Measurements from ENCODE around the gene KRTAP2-1. TPM values are rescaled to one million over a fixed set of nuclear protein-coding genes. Genes with fewer than 3 reads are reported as not detected.
A peak's percentile ranks its signal among the peaks of the same experiment; 100 is the strongest.
"Not testable (repeated sequence)": the region's sequence is repeated elsewhere in the genome, so short reads cannot be mapped to it uniquely, and the experiment has no call there.

Gene KRTAP2-1, protein sequence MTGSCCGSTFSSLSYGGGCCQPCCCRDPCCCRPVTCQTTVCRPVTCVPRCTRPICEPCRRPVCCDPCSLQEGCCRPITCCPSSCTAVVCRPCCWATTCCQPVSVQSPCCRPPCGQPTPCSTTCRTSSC
- under 1 TPM in 1 of 6 experiments, not detected in 5; 0.38 TPM for total RNA-seq (2021; fragmentation: NEBNext Ultra II Directional; extraction: Animal tissue kit (Norgen Biotek cat#: 25700))
- long read RNA-seq, result 0 reads

GRCh38 chr17:41046735-41047465 lies at the start of gene KRTAP2-1:
TSS of gene KRTAP2-1 (minus strand) at chr17:41047316. CDS start at chr17:41047267, 49 bp downstream.
- not testable (repeated sequence) for DNase-seq; H3K27me3 Mint-ChIP-seq (ENCODE audit: insufficient read depth); H3K4me3 Mint-ChIP-seq
- Mint-ChIP-seq H3K36me3 (ENCODE audit: low read depth) (peaks cover 24% of the 10 kb centered on the region), H3K27ac (peak within 1 kb of the TSS; percentile 93), H3K9me3 (peaks cover 14% of the 10 kb centered on the region), H3K4me1 (ENCODE audit: low read depth) (peaks cover 64% of the 10 kb centered on the region)

- TF ChIP-seq, protein P1, sequence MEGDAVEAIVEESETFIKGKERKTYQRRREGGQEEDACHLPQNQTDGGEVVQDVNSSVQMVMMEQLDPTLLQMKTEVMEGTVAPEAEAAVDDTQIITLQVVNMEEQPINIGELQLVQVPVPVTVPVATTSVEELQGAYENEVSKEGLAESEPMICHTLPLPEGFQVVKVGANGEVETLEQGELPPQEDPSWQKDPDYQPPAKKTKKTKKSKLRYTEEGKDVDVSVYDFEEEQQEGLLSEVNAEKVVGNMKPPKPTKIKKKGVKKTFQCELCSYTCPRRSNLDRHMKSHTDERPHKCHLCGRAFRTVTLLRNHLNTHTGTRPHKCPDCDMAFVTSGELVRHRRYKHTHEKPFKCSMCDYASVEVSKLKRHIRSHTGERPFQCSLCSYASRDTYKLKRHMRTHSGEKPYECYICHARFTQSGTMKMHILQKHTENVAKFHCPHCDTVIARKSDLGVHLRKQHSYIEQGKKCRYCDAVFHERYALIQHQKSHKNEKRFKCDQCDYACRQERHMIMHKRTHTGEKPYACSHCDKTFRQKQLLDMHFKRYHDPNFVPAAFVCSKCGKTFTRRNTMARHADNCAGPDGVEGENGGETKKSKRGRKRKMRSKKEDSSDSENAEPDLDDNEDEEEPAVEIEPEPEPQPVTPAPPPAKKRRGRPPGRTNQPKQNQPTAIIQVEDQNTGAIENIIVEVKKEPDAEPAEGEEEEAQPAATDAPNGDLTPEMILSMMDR (IDR thresholded peaks at IDR 0.05), result no peak
- peaks cover 7% of the 10 kb centered on the region; the same call in 1 of the 2 replicates for H3K36me3 Mint-ChIP-seq (ENCODE audit: low read depth)
- H3K27ac Mint-ChIP-seq, result no peak overlapping the region
- H3K27me3 Mint-ChIP-seq (ENCODE audit: insufficient read depth), result no peaks in the 10 kb centered on the region
- H3K4me3 Mint-ChIP-seq, result no peak overlapping the region
- H3K4me1 Mint-ChIP-seq (ENCODE audit: low read depth), result peaks cover 61% of the 10 kb centered on the region
- DNase-seq, result no peak
- H3K9me3 Mint-ChIP-seq, result peaks cover 8% of the 10 kb centered on the region
These were observed 48.9 kb upstream of the KRTAP2-1 start for GRCh38 chr17:41096055-41096454.

DNA sequence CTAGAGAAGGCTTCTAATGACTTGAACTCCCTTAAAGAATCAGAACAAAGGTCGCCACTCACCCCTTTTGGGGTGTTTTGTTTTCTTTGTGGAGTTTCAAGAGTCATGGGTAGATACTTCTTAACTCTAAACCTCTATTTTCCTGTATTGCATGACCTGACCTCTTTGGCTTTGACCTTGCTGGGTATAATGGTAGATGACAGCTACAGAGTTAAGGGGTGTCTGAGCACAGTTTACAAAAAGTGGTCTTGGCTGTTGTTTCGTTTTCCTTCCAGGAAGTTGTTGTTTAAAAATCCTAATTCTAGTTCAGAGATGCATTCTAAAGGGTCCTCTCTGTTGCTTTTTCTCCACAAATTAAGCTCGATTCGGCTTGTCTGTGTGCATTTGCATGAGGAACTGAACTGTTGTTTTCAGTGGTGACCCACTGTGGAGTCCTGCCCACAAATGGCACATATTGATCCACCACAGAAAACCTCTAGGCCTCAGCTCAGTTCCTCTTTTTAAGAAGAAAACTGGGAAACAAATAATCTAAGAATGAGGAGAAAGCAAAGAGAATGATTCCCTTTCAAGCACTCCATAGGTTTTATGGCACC lies 41.7 kb upstream of the KRTAP2-1 start:
- H3K27ac Mint-ChIP-seq; H3K4me3 Mint-ChIP-seq; DNase-seq; H3K9me3 Mint-ChIP-seq; H3K27me3 Mint-ChIP-seq (ENCODE audit: insufficient read depth): not testable (repeated sequence)
- Mint-ChIP-seq H3K36me3 (ENCODE audit: low read depth) (peaks cover 16% of the 10 kb centered on the region; the same call in 1 of the 2 replicates), H3K4me1 (ENCODE audit: low read depth) (peaks cover 19% of the 10 kb centered on the region)

GRCh38 chr17:41084100-41084856 lies 37.2 kb upstream of the KRTAP2-1 start, which contains the start of gene KRTAP4-7:
TSS of gene KRTAP4-7 (plus strand) at chr17:41084150. CDS start at chr17:41084207, 57 bp downstream.
- not testable (repeated sequence) for DNase-seq; H3K9me3 Mint-ChIP-seq; H3K27me3 Mint-ChIP-seq (ENCODE audit: insufficient read depth); H3K36me3 Mint-ChIP-seq (ENCODE audit: low read depth)
- H3K4me1 Mint-ChIP-seq (ENCODE audit: low read depth), result peaks cover 45% of the 10 kb centered on the region
- H3K27ac Mint-ChIP-seq, result peak within 1 kb of the TSS; percentile 91
- H3K4me3 Mint-ChIP-seq, result peak within 1 kb of the TSS; percentile 37; the same call in 1 of the 2 replicates

DNA sequence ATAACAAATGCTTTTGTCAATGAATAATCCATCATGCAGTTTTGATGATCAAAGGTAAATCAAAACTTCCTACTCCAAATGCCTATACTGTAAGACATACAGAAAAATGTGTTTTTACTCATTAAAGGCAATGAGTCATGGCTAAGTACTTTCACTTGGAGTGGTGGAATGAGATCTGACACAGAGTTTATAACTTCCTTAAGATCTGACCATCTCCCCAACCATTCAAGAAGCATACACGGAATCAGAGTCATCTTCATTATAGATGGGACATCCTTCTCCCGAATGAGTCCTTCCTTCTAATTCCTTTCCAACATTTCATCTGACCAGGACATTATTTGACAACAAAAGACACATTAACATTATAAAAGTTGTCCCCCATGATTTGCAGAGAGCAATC lies 36.3 kb upstream of the KRTAP2-1 start:
- H3K4me3 Mint-ChIP-seq; H3K27ac Mint-ChIP-seq; H3K36me3 Mint-ChIP-seq (ENCODE audit: low read depth); H3K9me3 Mint-ChIP-seq; H3K27me3 Mint-ChIP-seq (ENCODE audit: insufficient read depth): not testable (repeated sequence)
- H3K4me1 Mint-ChIP-seq (ENCODE audit: low read depth), result peaks cover 45% of the 10 kb centered on the region
- DNase-seq, result peak; percentile 70

GRCh38 chr17:41082626-41083025 lies 35.5 kb upstream of the KRTAP2-1 start:
- Mint-ChIP-seq H3K4me1 (ENCODE audit: low read depth) (peaks cover 45% of the 10 kb centered on the region), H3K4me3 (peak overlapping the region; percentile 50), H3K27me3 (ENCODE audit: insufficient read depth) (peaks cover 5% of the 10 kb centered on the region; the same call in 1 of the 2 replicates), H3K27ac (peak overlapping the region; percentile 91), H3K9me3 (no peaks in the 10 kb centered on the region), H3K36me3 (ENCODE audit: low read depth) (no peaks in the 10 kb centered on the region)
- TF ChIP-seq, protein P1 (IDR thresholded peaks at IDR 0.05), result no peak
- peak; percentile 84 for DNase-seq

DNA sequence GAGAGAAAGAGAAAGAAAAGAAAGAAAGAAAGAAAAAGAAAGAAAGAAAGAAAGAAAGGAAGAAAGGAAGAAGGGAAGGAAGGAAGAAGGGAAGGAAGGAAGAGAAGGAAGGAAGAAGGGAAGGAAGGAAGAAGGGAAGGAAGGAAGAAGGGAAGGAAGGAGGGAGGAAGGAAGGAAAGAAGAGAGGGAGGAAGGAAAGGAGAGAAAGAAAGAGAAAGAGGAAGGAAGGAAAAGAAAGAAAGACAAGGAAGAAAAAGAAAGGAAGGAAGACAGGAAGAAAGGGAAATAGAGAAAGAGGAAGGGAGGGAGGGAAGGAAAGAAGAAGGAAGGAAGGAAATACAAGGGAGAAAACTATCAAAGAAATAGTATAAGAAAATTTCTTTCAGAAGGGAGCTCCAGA lies 29.7 kb upstream of the KRTAP2-1 start:
- Mint-ChIP-seq H3K9me3 (no peaks in the 10 kb centered on the region; the same call in 1 of the 2 replicates), H3K27ac (no peak overlapping the region), H3K4me1 (ENCODE audit: low read depth) (peaks cover 33% of the 10 kb centered on the region), H3K27me3 (ENCODE audit: insufficient read depth) (no peaks in the 10 kb centered on the region), H3K4me3 (no peak overlapping the region), H3K36me3 (ENCODE audit: low read depth) (peaks cover 22% of the 10 kb centered on the region)
- no peak for DNase-seq
- TF ChIP-seq, protein P1 (IDR thresholded peaks at IDR 0.05), result no peak

Measured in HFFc6 (cell line).